Measurements from ENCODE around the gene TMEM229B. TPM values are rescaled to one million over a fixed set of nuclear protein-coding genes. Genes with fewer than 3 reads are reported as not detected.

TMEM229B gene
- total RNA-seq, 1 donor from 2014 or later, result 1.7 TPM

GRCh38 chr14:67487332-67487731 lies 1.2 kb downstream of the TMEM229B start:
- Mint-ChIP-seq H3K4me3 (ENCODE audit: unreplicated experiment) (no peak overlapping the region), H3K4me1 (ENCODE audit: low read depth) (peaks cover 15% of the 10 kb centered on the region), H3K36me3 (ENCODE audit: low read depth) (no peaks in the 10 kb centered on the region), H3K27ac (ENCODE audit: unreplicated experiment) (no peak overlapping the region), H3K27me3 (ENCODE audit: low read depth) (peaks cover 5% of the 10 kb centered on the region), H3K9me3 (ENCODE audit: low read depth) (no peaks in the 10 kb centered on the region)
- TF ChIP-seq CTCF (IDR thresholded peaks at IDR 0.05), result no peak
- no peak for DNase-seq (ENCODE audit: low spot score)

GRCh38 chr14:67486890-67487289 lies 1.6 kb downstream of the TMEM229B start:
- no peak for TF ChIP-seq CTCF (IDR thresholded peaks at IDR 0.05)
- DNase-seq (ENCODE audit: low spot score), result no peak
- Mint-ChIP-seq H3K9me3 (ENCODE audit: low read depth) (no peaks in the 10 kb centered on the region), H3K36me3 (ENCODE audit: low read depth) (no peaks in the 10 kb centered on the region), H3K27ac (ENCODE audit: unreplicated experiment) (no peak overlapping the region), H3K4me1 (ENCODE audit: low read depth) (peaks cover 15% of the 10 kb centered on the region), H3K27me3 (ENCODE audit: low read depth) (peaks cover 2% of the 10 kb centered on the region), H3K4me3 (ENCODE audit: unreplicated experiment) (no peak overlapping the region)

- Mint-ChIP-seq H3K36me3 (ENCODE audit: low read depth) (no peaks in the 10 kb centered on the region), H3K9me3 (ENCODE audit: low read depth) (no peaks in the 10 kb centered on the region), H3K27me3 (ENCODE audit: low read depth) (peaks cover 2% of the 10 kb centered on the region), H3K4me1 (ENCODE audit: low read depth) (peaks cover 15% of the 10 kb centered on the region), H3K4me3 (ENCODE audit: unreplicated experiment) (no peak overlapping the region), H3K27ac (ENCODE audit: unreplicated experiment) (no peak overlapping the region)
- no peak for DNase-seq (ENCODE audit: low spot score)
- no peak for TF ChIP-seq CTCF (IDR thresholded peaks at IDR 0.05)
Observed at GRCh38 chr14:67485501-67486095, 2.9 kb downstream of the TMEM229B start.

GRCh38 chr14:67483579-67484285 lies 4.8 kb downstream of the TMEM229B start:
- DNase-seq (ENCODE audit: low spot score), result no peak
- Mint-ChIP-seq H3K4me3 (ENCODE audit: unreplicated experiment) (no peak overlapping the region), H3K4me1 (ENCODE audit: low read depth) (peaks cover 15% of the 10 kb centered on the region), H3K9me3 (ENCODE audit: low read depth) (no peaks in the 10 kb centered on the region), H3K36me3 (ENCODE audit: low read depth) (no peaks in the 10 kb centered on the region), H3K27me3 (ENCODE audit: low read depth) (peaks cover 2% of the 10 kb centered on the region), H3K27ac (ENCODE audit: unreplicated experiment) (no peak overlapping the region)
- TF ChIP-seq CTCF (IDR thresholded peaks at IDR 0.05), result no peak

GRCh38 chr14:67482231-67483164 lies 6.0 kb downstream of the TMEM229B start:
- peaks cover 2% of the 10 kb centered on the region for H3K27me3 Mint-ChIP-seq (ENCODE audit: low read depth)
- TF ChIP-seq CTCF (IDR thresholded peaks at IDR 0.05), result no peak
- H3K36me3 Mint-ChIP-seq (ENCODE audit: low read depth), result no peaks in the 10 kb centered on the region
- no peak for DNase-seq (ENCODE audit: low spot score)
- H3K4me1 Mint-ChIP-seq (ENCODE audit: low read depth), result peaks cover 19% of the 10 kb centered on the region
- no peak overlapping the region for H3K4me3 Mint-ChIP-seq (ENCODE audit: unreplicated experiment)
- no peak overlapping the region for H3K27ac Mint-ChIP-seq (ENCODE audit: unreplicated experiment)
- no peaks in the 10 kb centered on the region for H3K9me3 Mint-ChIP-seq (ENCODE audit: low read depth)
